HFFc6 (cell line): ENCODE measurements around the gene RMI2. TPM values are rescaled to one million over a fixed set of nuclear protein-coding genes. Genes with fewer than 3 reads are reported as not detected.

ENCODE experiments used
- DNase-seq: peaks from one replicate; pipeline ENCODE4 v3.0.0-alpha.2; 2018
- H3K27ac Mint-ChIP-seq: 2 replicates; pipeline ENCODE4 v1.8.0; 2020; ENCODE audit warnings: mild to moderate bottlenecking, mixed read lengths
- H3K27me3 Mint-ChIP-seq: 2 replicates; pipeline ENCODE4 v1.8.0; 2021; ENCODE audit warnings: mild to moderate bottlenecking, moderate library complexity, mixed read lengths; ENCODE audit not compliant: insufficient read depth
- H3K36me3 Mint-ChIP-seq: 2 replicates; pipeline ENCODE4 v1.8.0; 2021; ENCODE audit warnings: low read depth, mixed read lengths
- H3K4me1 Mint-ChIP-seq: 2 replicates; pipeline ENCODE4 v1.8.0; 2020; ENCODE audit warnings: low read depth, mixed read lengths
- H3K4me3 Mint-ChIP-seq: 2 replicates; pipeline ENCODE4 v1.8.0; 2020; ENCODE audit warnings: mild to moderate bottlenecking, moderate library complexity, mixed read lengths
- H3K9me3 Mint-ChIP-seq: 2 replicates; pipeline ENCODE4 v1.8.0; 2020; ENCODE audit warnings: mild to moderate bottlenecking, mixed read lengths
- CTCF ChIP-seq: fragments of 200-600 bp; sonication (generic); IDR thresholded peaks from 2 replicates; pipeline ENCODE4 v1.5.0; 2021; ENCODE audit warnings: antibody characterized with exemption, mild to moderate bottlenecking
- total RNA-seq, 6 experiments: library from RNA; stranded (reverse); fragmentation: NEBNext Ultra II Directional; extraction: Animal tissue kit (Norgen Biotek cat#: 25700); gene quantifications; 2 replicates in 1 of 6; 3 replicates in 5 of 6; pipeline ENCODE4 v1.2.3, GENCODE V29; 2021

RMI2 gene
- total RNA-seq, 6 experiments from 2014 or later: 7.3 to 16.2 (median 14.2) TPM

- no peak for DNase-seq
- Mint-ChIP-seq H3K4me3 (no peak overlapping the region), H3K4me1 (peaks cover 40% of the 10 kb centered on the region), H3K27ac (no peak overlapping the region), H3K36me3 (no peaks in the 10 kb centered on the region), H3K27me3 (peaks cover 2% of the 10 kb centered on the region; the same call in 1 of the 2 replicates), H3K9me3 (no peaks in the 10 kb centered on the region)
- no peak for TF ChIP-seq CTCF
Observed at GRCh38 chr16:11313493-11314308, 31.6 kb upstream of the RMI2 start.

GRCh38 chr16:11314309-11314894, 30.9 kb upstream of the RMI2 start:
- Mint-ChIP-seq H3K4me3 (no peak overlapping the region), H3K27ac (no peak overlapping the region), H3K4me1 (peaks cover 40% of the 10 kb centered on the region), H3K36me3 (no peaks in the 10 kb centered on the region), H3K27me3 (peaks cover 2% of the 10 kb centered on the region; the same call in 1 of the 2 replicates), H3K9me3 (no peaks in the 10 kb centered on the region)
- no peak for TF ChIP-seq CTCF
- DNase-seq: no peak

GRCh38 chr16:11315510-11315909, 29.7 kb upstream of the RMI2 start:
- no peak overlapping the region for H3K27ac Mint-ChIP-seq
- H3K27me3 Mint-ChIP-seq: peaks cover 2% of the 10 kb centered on the region; the same call in 1 of the 2 replicates
- H3K4me3 Mint-ChIP-seq: no peak overlapping the region
- peak; percentile 52 for TF ChIP-seq CTCF
- H3K9me3 Mint-ChIP-seq: no peaks in the 10 kb centered on the region
- H3K36me3 Mint-ChIP-seq: no peaks in the 10 kb centered on the region
- H3K4me1 Mint-ChIP-seq: peaks cover 40% of the 10 kb centered on the region
- peak; percentile 28 for DNase-seq

DNA sequence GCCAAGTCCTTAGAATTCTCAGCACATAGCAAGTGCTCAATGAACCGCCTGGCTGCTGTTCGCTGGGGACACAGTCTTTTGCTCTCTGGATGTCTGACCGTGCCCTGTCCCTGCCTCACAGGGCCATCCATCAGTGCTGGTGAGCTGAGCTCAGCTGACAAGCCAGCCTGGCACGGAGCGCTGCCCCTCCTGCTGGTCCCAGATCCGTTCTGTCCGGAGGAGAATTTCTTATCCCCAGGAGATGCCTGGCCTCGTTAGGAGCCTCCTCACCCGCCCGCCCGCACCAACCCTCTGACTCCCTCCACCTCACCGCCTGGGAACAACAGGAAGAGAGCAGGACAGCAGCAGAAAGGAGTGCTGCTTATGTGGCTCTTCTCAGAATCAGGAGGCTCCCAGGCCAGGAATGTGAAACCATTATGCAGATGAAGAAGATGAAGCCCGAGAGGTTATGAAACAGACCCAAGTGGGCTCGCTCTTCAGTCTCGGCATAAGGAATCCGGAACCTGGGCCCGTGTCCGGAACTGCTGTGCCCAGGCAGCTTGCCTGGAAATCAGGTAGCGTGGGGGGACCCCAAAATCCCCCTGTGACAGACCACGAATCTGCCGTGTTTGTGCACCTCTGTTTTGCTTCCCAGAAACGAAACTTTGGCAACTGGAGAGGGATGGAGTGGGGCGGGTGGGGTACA, 28.8 kb upstream of the RMI2 start:
- H3K9me3 Mint-ChIP-seq: no peaks in the 10 kb centered on the region
- no peak for DNase-seq
- H3K27ac Mint-ChIP-seq: no peak overlapping the region
- peaks cover 40% of the 10 kb centered on the region for H3K4me1 Mint-ChIP-seq
- no peak for TF ChIP-seq CTCF
- H3K4me3 Mint-ChIP-seq: no peak overlapping the region
- H3K27me3 Mint-ChIP-seq: peaks cover 2% of the 10 kb centered on the region; the same call in 1 of the 2 replicates
- no peaks in the 10 kb centered on the region for H3K36me3 Mint-ChIP-seq

GRCh38 chr16:11318817-11319216, 26.4 kb upstream of the RMI2 start:
- TF ChIP-seq CTCF: no peak
- Mint-ChIP-seq H3K9me3 (no peaks in the 10 kb centered on the region), H3K36me3 (no peaks in the 10 kb centered on the region), H3K4me3 (no peak overlapping the region), H3K27ac (no peak overlapping the region), H3K4me1 (peaks cover 19% of the 10 kb centered on the region), H3K27me3 (peaks cover 3% of the 10 kb centered on the region; the same call in 1 of the 2 replicates)
- no peak for DNase-seq
